HG03039 (cell line): Measurements from ENCODE around the gene CSNK1G1.
"Not testable (repeated sequence)": the region's sequence is repeated elsewhere in the genome, so short reads cannot be mapped to it uniquely, and the experiment has no call there.

ENCODE experiments used
- ATAC-seq: cut with Tn5 transposase; IDR thresholded peaks from one replicate; pipeline ENCODE4 v1.9.1; 2021; ENCODE audit warnings: mild to moderate bottlenecking, moderate library complexity; ENCODE audit not compliant: unreplicated experiment

Gene CSNK1G1

DNA sequence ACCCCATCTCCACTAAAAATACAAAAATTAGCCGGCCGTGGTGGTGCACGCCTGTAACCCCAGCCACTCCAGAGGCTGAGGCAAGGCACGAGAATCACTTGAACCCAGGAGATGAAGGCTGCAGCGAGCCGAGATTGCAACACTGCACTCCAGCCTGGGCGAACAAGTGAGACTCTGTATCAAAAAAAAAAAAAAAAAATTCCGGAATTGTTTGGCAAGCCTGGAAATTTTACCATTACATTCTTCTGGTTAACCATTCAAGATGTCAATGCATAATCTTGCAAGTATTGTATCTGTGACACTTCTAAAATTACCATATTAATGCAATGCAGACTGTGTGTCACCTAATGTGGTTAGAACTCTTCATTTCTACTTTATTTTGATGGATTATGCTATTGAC lies 67.0 kb downstream of the CSNK1G1 start:
- ATAC-seq = no peak

DNA sequence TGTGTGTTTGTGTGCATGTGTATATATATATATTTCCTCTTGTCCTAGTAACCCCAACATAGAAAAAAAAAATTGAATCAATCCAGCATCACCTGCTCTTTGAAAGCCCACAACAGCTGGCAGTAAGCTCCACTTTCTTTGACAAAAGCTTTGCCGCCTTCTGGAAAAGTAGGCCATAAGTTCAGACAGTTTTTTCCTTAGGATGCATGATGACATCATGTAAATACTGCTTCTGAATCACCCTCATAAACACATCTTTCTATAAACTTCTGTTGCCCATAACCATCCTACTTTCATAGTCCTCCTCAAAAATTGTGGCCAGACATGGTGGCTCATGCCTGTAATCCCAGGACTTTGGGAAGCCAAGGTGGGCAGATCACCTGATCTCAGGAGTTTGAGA lies 67.4 kb downstream of the CSNK1G1 start:
- no peak for ATAC-seq

DNA sequence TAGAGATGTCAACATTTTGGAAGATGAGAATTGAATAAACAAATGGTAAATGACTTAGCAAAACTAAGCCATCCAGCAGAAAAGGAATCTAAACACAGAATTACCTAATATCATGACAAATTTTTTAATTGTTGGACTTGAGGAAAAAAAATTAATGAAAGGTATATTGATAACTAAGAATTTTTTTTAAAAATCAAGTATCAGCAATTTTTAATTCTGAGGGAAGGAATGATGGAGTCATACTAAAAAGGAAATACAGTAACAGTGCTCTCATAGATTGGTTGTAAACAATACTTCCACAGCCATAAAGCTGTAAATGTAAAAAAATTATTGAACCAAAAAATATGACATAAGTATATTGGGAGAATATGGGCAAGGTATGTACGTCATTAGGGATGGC lies 68.0 kb downstream of the CSNK1G1 start:
- no peak for ATAC-seq

- ATAC-seq = no peak
Observed at GRCh38 chr15:64286473-64286872, 69.5 kb downstream of the CSNK1G1 start.

- no peak for ATAC-seq
Observed at GRCh38 chr15:64285871-64286270, 70.1 kb downstream of the CSNK1G1 start.

- ATAC-seq = no peak
Observed at GRCh38 chr15:64285150-64285549, 70.8 kb downstream of the CSNK1G1 start.

DNA sequence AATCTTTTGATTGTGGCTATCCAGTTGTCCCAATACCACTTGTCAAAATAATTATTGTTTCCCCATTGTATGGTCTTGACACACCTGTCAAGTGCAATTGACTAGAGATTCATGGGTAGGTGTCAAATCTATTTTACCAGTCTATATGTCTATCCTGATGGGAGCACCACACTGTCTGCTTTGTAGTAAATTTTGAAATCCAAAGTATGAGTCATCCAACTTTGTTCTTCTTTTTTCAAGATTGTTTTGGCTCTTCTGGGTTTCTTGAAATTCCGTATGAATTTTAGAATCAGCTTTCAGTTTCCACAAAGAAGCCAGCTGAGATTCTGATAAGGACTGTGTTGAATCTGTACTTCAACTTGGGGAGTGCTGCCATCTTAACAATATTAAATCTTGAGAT lies 71.9 kb downstream of the CSNK1G1 start:
- ATAC-seq = no peak

GRCh38 chr15:64282701-64283100 lies 73.3 kb downstream of the CSNK1G1 start:
- no peak for ATAC-seq

DNA sequence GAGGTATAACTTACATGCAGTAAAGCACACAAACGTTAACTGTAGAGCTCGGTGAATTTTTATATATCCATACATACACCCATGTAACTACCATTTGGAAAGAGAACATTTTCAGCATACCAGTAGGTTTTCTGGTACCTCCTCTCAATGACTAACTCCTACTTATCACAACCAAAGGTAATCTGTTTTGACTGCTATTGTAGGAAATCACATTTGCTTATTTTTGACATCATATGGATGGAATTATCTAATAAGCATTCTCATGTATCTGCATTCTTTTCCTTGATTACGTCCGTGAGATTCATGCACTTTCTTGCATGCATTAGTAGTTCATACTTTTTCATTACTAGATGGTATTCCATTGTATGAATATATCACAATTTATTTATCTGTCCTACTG lies 76.8 kb downstream of the CSNK1G1 start:
- ATAC-seq = no peak

GRCh38 chr15:64275934-64276333 lies 80.0 kb downstream of the CSNK1G1 start:
- no peak for ATAC-seq

- ATAC-seq = no peak
Observed at GRCh38 chr15:64274341-64274950, 81.5 kb downstream of the CSNK1G1 start.

- no peak for ATAC-seq
Observed at GRCh38 chr15:64267331-64267973, 88.5 kb downstream of the CSNK1G1 start.

- not testable (repeated sequence) for ATAC-seq
Observed at GRCh38 chr15:64265188-64265587, 90.8 kb downstream of the CSNK1G1 start.

DNA sequence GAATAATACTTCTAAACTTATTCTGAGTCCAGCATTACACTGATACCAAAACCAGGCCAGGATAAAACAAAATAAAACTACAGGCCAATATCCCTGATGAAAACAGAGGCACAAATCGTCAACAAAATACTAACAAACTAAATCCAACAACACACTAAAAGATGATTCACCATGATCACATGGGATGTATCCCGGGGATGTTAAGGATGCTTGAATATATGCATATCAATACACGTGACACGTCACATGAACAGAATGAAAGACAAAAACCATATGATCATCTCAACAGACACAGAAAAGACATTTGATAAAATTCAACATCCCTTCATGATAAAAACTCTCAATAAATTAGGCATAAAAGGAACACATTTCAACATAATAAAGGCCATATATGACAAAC lies 91.5 kb downstream of the CSNK1G1 start:
- no peak for ATAC-seq

DNA sequence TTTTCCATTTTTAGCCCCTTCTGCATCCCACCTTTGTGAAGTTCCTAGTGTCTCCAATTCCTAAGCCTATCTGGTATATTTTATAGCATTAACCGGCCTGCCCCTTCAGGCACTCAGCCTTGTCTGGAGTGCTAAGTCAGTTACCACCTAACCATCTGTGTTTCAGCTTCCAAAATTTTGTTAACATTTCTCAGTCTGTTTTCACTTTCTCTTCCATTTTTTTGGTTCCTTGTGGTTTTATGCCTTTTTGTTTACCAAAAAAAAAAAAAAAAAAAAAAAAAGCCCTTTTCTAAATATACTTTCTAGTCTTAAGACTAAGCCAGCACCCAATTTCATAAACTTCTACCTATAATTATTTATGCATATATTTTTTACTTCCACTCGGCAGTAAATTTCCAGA lies 92.4 kb downstream of the CSNK1G1 start:
- ATAC-seq = no peak

DNA sequence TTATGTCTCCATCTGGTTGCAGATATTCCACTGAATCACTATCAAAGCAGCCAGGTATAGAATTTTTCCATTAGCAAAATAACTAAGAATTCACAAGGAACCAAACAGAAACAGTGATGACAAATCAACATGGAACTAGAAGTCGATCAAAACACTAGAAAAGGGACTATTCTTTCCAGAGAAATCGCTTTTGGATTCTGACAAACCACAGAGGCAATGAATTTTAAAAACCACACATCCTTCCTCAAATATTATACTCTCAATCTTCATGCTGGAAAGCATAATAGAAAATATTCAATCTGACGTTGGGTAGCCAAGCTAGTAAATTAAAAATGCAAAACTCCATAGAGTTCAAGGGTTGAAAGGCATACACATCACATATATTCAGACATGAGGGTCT lies 99.9 kb downstream of the CSNK1G1 start:
- ATAC-seq = no peak

- no peak for ATAC-seq
Observed at GRCh38 chr15:64251658-64252057, 104.3 kb downstream of the CSNK1G1 start.

DNA sequence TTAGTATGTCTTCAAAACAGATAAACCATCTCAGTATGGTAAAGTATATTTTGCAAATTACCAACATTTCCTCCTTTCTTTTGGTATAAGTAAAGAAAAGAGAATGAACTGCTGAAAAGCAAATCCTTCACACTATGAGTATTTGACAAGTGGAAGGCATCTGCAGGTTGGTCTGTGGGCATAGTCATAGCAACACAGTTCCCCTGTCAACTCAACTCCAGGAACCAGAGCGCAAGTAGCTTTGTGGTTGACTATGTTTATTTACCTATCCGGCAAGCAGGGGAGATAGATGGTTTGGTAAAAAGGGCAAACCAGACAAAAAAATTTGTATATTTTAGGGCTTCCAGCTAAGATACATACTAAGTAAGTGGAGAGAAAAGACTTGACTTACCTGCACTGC lies 104.9 kb downstream of the CSNK1G1 start:
- ATAC-seq = no peak

DNA sequence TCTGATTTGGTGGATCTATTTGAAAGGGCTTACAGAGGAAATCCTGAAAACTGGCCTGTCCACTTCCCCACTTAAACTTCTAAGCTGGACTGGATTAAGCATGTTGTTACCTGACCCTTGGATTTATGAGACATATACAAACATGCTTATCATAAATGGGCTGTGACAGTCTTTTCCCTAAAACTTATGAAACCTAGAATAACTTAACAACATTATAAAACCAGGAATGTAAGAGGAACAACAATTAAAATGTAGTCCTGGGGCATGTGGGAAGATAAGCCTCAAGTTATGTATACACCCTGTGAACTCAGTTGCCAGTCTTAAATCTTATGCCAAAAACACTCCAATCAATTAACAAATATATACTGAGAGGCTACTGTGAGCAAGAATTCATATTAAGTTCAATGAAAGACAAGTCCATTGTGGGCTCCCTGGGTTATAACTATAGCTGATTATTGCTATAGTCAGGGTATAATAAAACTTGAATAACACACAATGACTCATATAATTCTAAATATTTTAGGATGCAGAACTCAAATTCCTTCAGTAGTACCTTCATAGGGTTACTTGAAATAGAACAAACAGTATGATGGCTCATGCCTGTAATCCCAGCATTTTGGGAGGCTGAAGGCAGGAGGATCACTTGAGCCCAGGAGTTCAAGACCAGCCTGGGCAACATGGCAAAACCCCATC lies 105.9 kb downstream of the CSNK1G1 start:
- no peak for ATAC-seq

DNA sequence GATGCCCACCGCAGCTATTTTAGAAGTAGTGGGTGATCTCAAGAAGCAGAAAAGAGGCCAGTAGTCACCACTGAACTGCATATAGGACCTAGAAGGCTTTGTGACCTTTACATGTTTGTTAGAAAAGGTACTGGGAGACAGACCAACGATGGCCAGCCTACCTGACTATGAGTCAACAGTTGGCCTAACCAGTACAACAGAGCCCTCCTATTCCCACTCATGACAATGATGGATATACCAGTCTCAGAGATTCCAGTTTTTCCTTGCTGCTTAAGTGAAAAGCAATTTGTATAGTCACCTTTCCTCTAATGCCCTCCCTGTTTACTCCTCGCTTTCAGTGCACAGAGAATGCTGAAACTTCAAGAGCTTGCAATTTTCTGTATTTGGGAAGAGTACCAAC lies 106.6 kb downstream of the CSNK1G1 start:
- ATAC-seq = no peak

GRCh38 chr15:64247906-64248541 lies 107.9 kb downstream of the CSNK1G1 start:
- no peak for ATAC-seq

- ATAC-seq = no peak
Observed at GRCh38 chr15:64247535-64247905, 108.5 kb downstream of the CSNK1G1 start.
